Measurements from ENCODE around the gene CLEC1A.

Gene CLEC1A

GRCh38 chr12:10088031-10088430 is 10.8 kb downstream of the CLEC1A start:
- peaks cover 3% of the 10 kb centered on the region for H3K4me1 ChIP-seq (ENCODE audit: insufficient read depth, insufficient read length)
- H3K4me3 ChIP-seq (ENCODE audit: insufficient read length, low read depth): no peak overlapping the region
- DNase-seq (ENCODE audit: low read depth, low spot score): no peak
- TF ChIP-seq YY1 (IDR thresholded peaks at IDR 0.05; ENCODE audit: insufficient read depth, insufficient read length) (no peak), SUZ12 (IDR thresholded peaks at IDR 0.05; ENCODE audit: extremely low read depth, insufficient read depth, insufficient read length) (no peak), ZNF274 (IDR thresholded peaks at IDR 0.05; ENCODE audit: low read depth, low read length) (no peak)
- H3K9ac ChIP-seq (ENCODE audit: insufficient read length, low read depth): no peak overlapping the region
- no peaks in the 10 kb centered on the region for H3K9me3 ChIP-seq (ENCODE audit: insufficient read depth, low read length)
- no peaks in the 10 kb centered on the region for H3K36me3 ChIP-seq (ENCODE audit: insufficient read depth, insufficient read length, low read length)
- H3K27me3 ChIP-seq (ENCODE audit: insufficient read depth, insufficient read length): no peaks in the 10 kb centered on the region

GRCh38 chr12:10086387-10086786 is 12.4 kb downstream of the CLEC1A start:
- Histone ChIP-seq H3K36me3 (ENCODE audit: insufficient read depth, insufficient read length, low read length) (no peaks in the 10 kb centered on the region), H3K4me3 (ENCODE audit: insufficient read length, low read depth) (no peak overlapping the region), H3K9ac (ENCODE audit: insufficient read length, low read depth) (no peak overlapping the region), H3K9me3 (ENCODE audit: insufficient read depth, low read length) (no peaks in the 10 kb centered on the region), H3K4me1 (ENCODE audit: insufficient read depth, insufficient read length) (peaks cover 3% of the 10 kb centered on the region), H3K27me3 (ENCODE audit: insufficient read depth, insufficient read length) (no peaks in the 10 kb centered on the region)
- no peak for DNase-seq (ENCODE audit: low read depth, low spot score)
- no peak for TF ChIP-seq ZNF274 (IDR thresholded peaks at IDR 0.05; ENCODE audit: low read depth, low read length)
- no peak for TF ChIP-seq SUZ12 (IDR thresholded peaks at IDR 0.05; ENCODE audit: extremely low read depth, insufficient read depth, insufficient read length)
- no peak for TF ChIP-seq YY1 (IDR thresholded peaks at IDR 0.05; ENCODE audit: insufficient read depth, insufficient read length)

- Histone ChIP-seq H3K4me1 (ENCODE audit: insufficient read depth, insufficient read length) (peaks cover 3% of the 10 kb centered on the region), H3K36me3 (ENCODE audit: insufficient read depth, insufficient read length, low read length) (no peaks in the 10 kb centered on the region), H3K9ac (ENCODE audit: insufficient read length, low read depth) (no peak overlapping the region), H3K9me3 (ENCODE audit: insufficient read depth, low read length) (no peaks in the 10 kb centered on the region), H3K4me3 (ENCODE audit: insufficient read length, low read depth) (no peak overlapping the region), H3K27me3 (ENCODE audit: insufficient read depth, insufficient read length) (no peaks in the 10 kb centered on the region)
- no peak for DNase-seq (ENCODE audit: low read depth, low spot score)
- TF ChIP-seq ZNF274 (IDR thresholded peaks at IDR 0.05; ENCODE audit: low read depth, low read length): no peak
- no peak for TF ChIP-seq SUZ12 (IDR thresholded peaks at IDR 0.05; ENCODE audit: extremely low read depth, insufficient read depth, insufficient read length)
- no peak for TF ChIP-seq YY1 (IDR thresholded peaks at IDR 0.05; ENCODE audit: insufficient read depth, insufficient read length)
Observed at GRCh38 chr12:10084733-10085132, 14.1 kb downstream of the CLEC1A start.

- TF ChIP-seq YY1 (IDR thresholded peaks at IDR 0.05; ENCODE audit: insufficient read depth, insufficient read length): no peak
- no peak for TF ChIP-seq SUZ12 (IDR thresholded peaks at IDR 0.05; ENCODE audit: extremely low read depth, insufficient read depth, insufficient read length)
- no peak for TF ChIP-seq ZNF274 (IDR thresholded peaks at IDR 0.05; ENCODE audit: low read depth, low read length)
Observed at GRCh38 chr12:10082117-10082874, 16.5 kb downstream of the CLEC1A start.

GRCh38 chr12:10075451-10075850 is 23.3 kb downstream of the CLEC1A start:
- TF ChIP-seq YY1 (IDR thresholded peaks at IDR 0.05; ENCODE audit: insufficient read depth, insufficient read length) (no peak), ZNF274 (IDR thresholded peaks at IDR 0.05; ENCODE audit: low read depth, low read length) (no peak), SUZ12 (IDR thresholded peaks at IDR 0.05; ENCODE audit: extremely low read depth, insufficient read depth, insufficient read length) (no peak)
- H3K4me1 ChIP-seq (ENCODE audit: insufficient read depth, insufficient read length): no peaks in the 10 kb centered on the region
- no peak for DNase-seq (ENCODE audit: low read depth, low spot score)
- H3K36me3 ChIP-seq (ENCODE audit: insufficient read depth, insufficient read length, low read length): no peaks in the 10 kb centered on the region
- H3K4me3 ChIP-seq (ENCODE audit: insufficient read length, low read depth): no peak overlapping the region
- no peaks in the 10 kb centered on the region for H3K27me3 ChIP-seq (ENCODE audit: insufficient read depth, insufficient read length)
- H3K9me3 ChIP-seq (ENCODE audit: insufficient read depth, low read length): no peaks in the 10 kb centered on the region
- no peak overlapping the region for H3K9ac ChIP-seq (ENCODE audit: insufficient read length, low read depth)

More at GRCh38 chr12:10082117-10082874, 16.5 kb downstream of the CLEC1A start:
- H3K9ac ChIP-seq (ENCODE audit: insufficient read length, low read depth): no peak overlapping the region
- no peaks in the 10 kb centered on the region for H3K27me3 ChIP-seq (ENCODE audit: insufficient read depth, insufficient read length)
- no peak overlapping the region for H3K4me3 ChIP-seq (ENCODE audit: insufficient read length, low read depth)
- no peaks in the 10 kb centered on the region for H3K4me1 ChIP-seq (ENCODE audit: insufficient read depth, insufficient read length)
- H3K36me3 ChIP-seq (ENCODE audit: insufficient read depth, insufficient read length, low read length): no peaks in the 10 kb centered on the region
- no peaks in the 10 kb centered on the region for H3K9me3 ChIP-seq (ENCODE audit: insufficient read depth, low read length)
- DNase-seq (ENCODE audit: low read depth, low spot score): no peak

- Histone ChIP-seq H3K36me3 (ENCODE audit: insufficient read depth, insufficient read length, low read length) (no peaks in the 10 kb centered on the region), H3K9me3 (ENCODE audit: insufficient read depth, low read length) (no peaks in the 10 kb centered on the region), H3K27me3 (ENCODE audit: insufficient read depth, insufficient read length) (no peaks in the 10 kb centered on the region), H3K4me1 (ENCODE audit: insufficient read depth, insufficient read length) (no peaks in the 10 kb centered on the region), H3K9ac (ENCODE audit: insufficient read length, low read depth) (no peak overlapping the region), H3K4me3 (ENCODE audit: insufficient read length, low read depth) (no peak overlapping the region)
- TF ChIP-seq SUZ12 (IDR thresholded peaks at IDR 0.05; ENCODE audit: extremely low read depth, insufficient read depth, insufficient read length): no peak
- TF ChIP-seq ZNF274 (IDR thresholded peaks at IDR 0.05; ENCODE audit: low read depth, low read length): no peak
- TF ChIP-seq YY1 (IDR thresholded peaks at IDR 0.05; ENCODE audit: insufficient read depth, insufficient read length): no peak
- no peak for DNase-seq (ENCODE audit: low read depth, low spot score)
Observed at GRCh38 chr12:10073261-10073660, 25.5 kb downstream of the CLEC1A start.

- H3K36me3 ChIP-seq (ENCODE audit: insufficient read depth, insufficient read length, low read length): no peaks in the 10 kb centered on the region
- TF ChIP-seq SUZ12 (IDR thresholded peaks at IDR 0.05; ENCODE audit: extremely low read depth, insufficient read depth, insufficient read length) (no peak), ZNF274 (IDR thresholded peaks at IDR 0.05; ENCODE audit: low read depth, low read length) (no peak), YY1 (IDR thresholded peaks at IDR 0.05; ENCODE audit: insufficient read depth, insufficient read length) (no peak)
Observed at GRCh38 chr12:10072131-10072530, 26.7 kb downstream of the CLEC1A start.

More at GRCh38 chr12:10072131-10072530, 26.7 kb downstream of the CLEC1A start:
- Histone ChIP-seq H3K9ac (ENCODE audit: insufficient read length, low read depth) (no peak overlapping the region), H3K4me3 (ENCODE audit: insufficient read length, low read depth) (no peak overlapping the region), H3K9me3 (ENCODE audit: insufficient read depth, low read length) (no peaks in the 10 kb centered on the region), H3K27me3 (ENCODE audit: insufficient read depth, insufficient read length) (no peaks in the 10 kb centered on the region), H3K4me1 (ENCODE audit: insufficient read depth, insufficient read length) (no peaks in the 10 kb centered on the region)
- no peak for DNase-seq (ENCODE audit: low read depth, low spot score)
